Measurements from ENCODE around the gene ARID3B. TPM values are rescaled to one million over a fixed set of nuclear protein-coding genes. Genes with fewer than 3 reads are reported as not detected.

The ARID3B gene
- total RNA-seq, 1 experiment from 2014 or later = 101 TPM

GRCh38 chr15:74616366-74616939, 75.4 kb downstream of the ARID3B start:
- peaks cover 19% of the 10 kb centered on the region for H3K27me3 Mint-ChIP-seq (ENCODE audit: low read depth)
- peaks cover 24 to 27% of the 10 kb centered on the region in 2 experiments for H3K4me1 Mint-ChIP-seq
- Histone ChIP-seq H3K79me2 (ENCODE audit: insufficient read depth, low read length) (peaks cover 25% of the 10 kb centered on the region; the same call in 1 of the 2 replicates), H3K27me3 (ENCODE audit: insufficient read depth, low read length) (no peaks in the 10 kb centered on the region; the same call in 1 of the 2 replicates), H3K27ac (ENCODE audit: insufficient read length, low read depth, low read length) (no peak overlapping the region), H3K4ac (ENCODE audit: low read depth, low read length) (no peak overlapping the region), H4K8ac (replicated peaks; ENCODE audit: insufficient read length, low read depth, low read length) (no peak overlapping the region), H3K56ac (ENCODE audit: insufficient read length, low read depth, low read length) (no peak overlapping the region), H3K79me1 (ENCODE audit: insufficient read depth, low read depth, low read length, poor library complexity, severe bottlenecking) (peaks cover 11% of the 10 kb centered on the region), H3K18ac (ENCODE audit: insufficient read length, low read depth, low read length) (no peak overlapping the region), H2BK20ac (ENCODE audit: low read depth, low read length, poor library complexity, severe bottlenecking) (no peak overlapping the region), H4K91ac (ENCODE audit: insufficient read length, low read depth, low read length) (no peak overlapping the region), H4K5ac (ENCODE audit: insufficient read length, low read depth, low read length) (no peak overlapping the region), H3T11ph (ENCODE audit: low read length) (no peak overlapping the region), H2BK12ac (ENCODE audit: insufficient read length, low read depth, low read length) (no peak overlapping the region), H3K14ac (ENCODE audit: insufficient read depth, low read length) (peak overlapping the region; percentile 76; the same call in 1 of the 2 replicates), H2BK120ac (ENCODE audit: low read depth, low read length, poor library complexity, severe bottlenecking) (no peak overlapping the region), H3K23me2 (ENCODE audit: insufficient read length, low read depth, low read length, poor library complexity, severe bottlenecking) (peaks cover 16% of the 10 kb centered on the region), H2BK15ac (ENCODE audit: low read depth, low read length) (no peak overlapping the region), H2BK5ac (ENCODE audit: insufficient read length, low read length) (no peak overlapping the region), H3K23ac (ENCODE audit: insufficient read length, low read depth, low read length) (no peak overlapping the region), H3K4me1 (ENCODE audit: insufficient read depth, low read length) (no peaks in the 10 kb centered on the region), H2AK5ac (ENCODE audit: insufficient read length, low read length) (no peak overlapping the region), H4K20me1 (ENCODE audit: control insufficient read depth, insufficient read depth, insufficient read length) (no peaks in the 10 kb centered on the region), H3K4me2 (ENCODE audit: insufficient read depth, insufficient read length, low read length) (peak overlapping the region; percentile 84), H3K9ac (ENCODE audit: extremely low read depth, insufficient read length, low read length) (peak overlapping the region; percentile 86), H3K9me3 (ENCODE audit: control insufficient read depth, low read depth, low read length) (no peaks in the 10 kb centered on the region), H2AFZ (ENCODE audit: low read length) (no peak overlapping the region)
- H3K27ac Mint-ChIP-seq = peak overlapping the region in 2 of 3 experiments; percentile 82 to 88; a peak in 3 of 7 replicates
- H3K36me3 Mint-ChIP-seq (ENCODE audit: insufficient read depth in 1 of 3, low read depth in 3 of 3) = peaks cover 17 to 24% (median 23%) of the 10 kb centered on the region in 3 experiments; a peak in 6 of 7 replicates
- TF ChIP-seq CTCF (conservative IDR thresholded peaks at IDR 0.05) = no peak
- no CpG with 5 or more reads among the region's 18 CpGs for WGBS (ENCODE audit: extremely low coverage, insufficient read length, low lambda C conversion rate)
- H3K9me3 Mint-ChIP-seq = no peaks in the 10 kb centered on the region
- DNase-seq = no peak
- H3K4me3 Mint-ChIP-seq = peak overlapping the region; percentile 85 to 93
